HepG2 (cell line): Measurements from ENCODE around the gene RINL. TPM values are rescaled to one million over a fixed set of nuclear protein-coding genes. Genes with fewer than 3 reads are reported as not detected.

Experiments
- CHD2 ChIP-seq: IDR thresholded peaks from 2 replicates; pipeline ENCODE4 v1.6.1; 2011; ENCODE audit warnings: low read depth, low read length, improper control_type of control experiment
- DNMT3B ChIP-seq: conservative IDR thresholded peaks from 2 replicates; pipeline ENCODE4 v1.6.1; 2016; ENCODE audit warnings: missing biosample characterization, control low read depth
- EEA1 ChIP-seq: sonication (generic); formaldehyde crosslinking; IDR thresholded peaks from 2 replicates; pipeline ENCODE4 v1.5.1; 2020; ENCODE audit warnings: mild to moderate bottlenecking, missing genetic modification reagents, borderline replicate concordance
- FOSL2 ChIP-seq: sonication (generic); formaldehyde crosslinking; IDR thresholded peaks from 2 replicates; pipeline ENCODE4 v1.4.0; 2020; ENCODE audit warnings: missing genetic modification reagents
- FOXP4 ChIP-seq: sonication (generic); formaldehyde crosslinking; IDR thresholded peaks from 2 replicates; pipeline ENCODE4 v1.4.0; 2020; ENCODE audit warnings: missing genetic modification reagents
- KDM1A ChIP-seq: IDR thresholded peaks from 2 replicates; pipeline ENCODE4 v1.6.1; 2016; ENCODE audit warnings: missing compliant biosample characterization
- KLF12 ChIP-seq: sonication (generic); formaldehyde crosslinking; IDR thresholded peaks from 2 replicates; pipeline ENCODE4 v1.4.0; 2020; ENCODE audit warnings: missing genetic modification reagents, borderline replicate concordance
- MEIS1 ChIP-seq: sonication (generic); formaldehyde crosslinking; IDR thresholded peaks from 2 replicates; pipeline ENCODE4 v1.9.0; 2021; ENCODE audit warnings: mild to moderate bottlenecking, missing genetic modification reagents, moderate library complexity, borderline replicate concordance
- RERE ChIP-seq: IDR thresholded peaks from 2 replicates; pipeline ENCODE4 v1.6.1; 2016; ENCODE audit warnings: low read depth, missing genetic modification reagents, missing compliant biosample characterization
- RNF219 ChIP-seq: sonication (generic); formaldehyde crosslinking; IDR thresholded peaks from 2 replicates; pipeline ENCODE4 v1.5.0; 2020; ENCODE audit warnings: mild to moderate bottlenecking, missing genetic modification reagents
- TBX2 ChIP-seq: sonication (generic); formaldehyde crosslinking; IDR thresholded peaks from 2 replicates; pipeline ENCODE4 v1.5.0; 2020; ENCODE audit warnings: missing genetic modification reagents, mild to moderate bottlenecking, borderline replicate concordance
- ZBTB21 ChIP-seq: sonication (generic); formaldehyde crosslinking; IDR thresholded peaks from 2 replicates; pipeline ENCODE4 v1.4.0; 2020; ENCODE audit warnings: missing genetic modification reagents
- ZNF296 ChIP-seq: sonication (generic); formaldehyde crosslinking; conservative IDR thresholded peaks from 2 replicates; pipeline ENCODE4 v1.5.0; 2020; ENCODE audit warnings: mild to moderate bottlenecking, missing genetic modification reagents
- ZNF607 ChIP-seq: sonication (generic); formaldehyde crosslinking; IDR thresholded peaks from 2 replicates; pipeline ENCODE4 v1.5.1; 2020; ENCODE audit warnings: missing genetic modification reagents, mild to moderate bottlenecking, borderline replicate concordance
- ZZZ3 ChIP-seq: sonication (generic); formaldehyde crosslinking; IDR thresholded peaks from 2 replicates; pipeline ENCODE4 v1.4.0; 2020; ENCODE audit warnings: missing genetic modification reagents, mild to moderate bottlenecking, borderline replicate concordance
- polyA plus RNA-seq, 8 experiments: library from polyadenylated mRNA; depleted of rRNA in 3 of 8; stranded (reverse) in 7 of 8; unstranded in 1 of 8; fragments of >200 nt; fragmentation: Illumina TruSeq in 4 of 8; extraction: Trizol in 4 of 8; gene quantifications; 2 replicates each; pipeline versions ENCODE4 v1.2.1 to v1.2.3, GENCODE V29; 2011 to 2016; ENCODE audit warnings: low read depth in 4 of 8, missing spikeins in 1 of 8, mixed read lengths in 1 of 8; ENCODE audit not compliant: insufficient read depth in 1 of 8
- total RNA-seq, 5 experiments: library from RNA; depleted of rRNA; stranded (reverse); fragments of >200 nt; fragmentation: Illumina TruSeq; extraction: Trizol; gene quantifications; 2 replicates each; pipeline ENCODE4 v1.2.3, GENCODE V29; 2016; ENCODE audit warnings: low read depth in 1 of 5

RINL gene
- total and polyA plus RNA-seq, 2 of the 13 experiments (the other 11 are each of a cell fraction or from before 2014, with no cell fraction given), result 11.4 to 18.0 TPM

GRCh38 chr19:38877781-38878574 lies at the start of gene RINL (continued):
- TF ChIP-seq RNF219 (CRISPR knock-in tag), result no peak
- no peak for TF ChIP-seq EEA1 (CRISPR knock-in tag)
- TF ChIP-seq ZBTB21 (CRISPR knock-in tag), result no peak
- no peak for TF ChIP-seq MEIS1
- TF ChIP-seq RERE (CRISPR knock-in tag), result no peak
- no peak for TF ChIP-seq KLF12 (CRISPR knock-in tag)
- no peak for TF ChIP-seq ZNF607 (CRISPR knock-in tag)
- TF ChIP-seq ZNF296 (CRISPR knock-in tag), result no peak
- TF ChIP-seq FOSL2 (CRISPR knock-in tag), result no peak
- no peak for TF ChIP-seq CHD2
- TF ChIP-seq ZZZ3, result no peak
- no peak for TF ChIP-seq FOXP4 (CRISPR knock-in tag)
- TF ChIP-seq KDM1A (CRISPR knock-in tag), result no peak
- TF ChIP-seq DNMT3B, result no peak
- peak; percentile 28; the same call in 1 of the 2 replicates for TF ChIP-seq TBX2 (CRISPR knock-in tag)
